ENCODE measurements around the gene SPECC1.
"Not testable (repeated sequence)": the region's sequence is repeated elsewhere in the genome, so short reads cannot be mapped to it uniquely, and the experiment has no call there.

SPECC1 gene

GRCh38 chr17:20236578-20237227 lies 227.5 kb downstream of the SPECC1 start:
- DNase-seq (ENCODE audit: low read depth, low spot score) = no peak

GRCh38 chr17:20239776-20240175 lies 230.6 kb downstream of the SPECC1 start:
- DNase-seq (ENCODE audit: low read depth, low spot score) = not testable (repeated sequence)

GRCh38 chr17:20241855-20242254 lies 232.7 kb downstream of the SPECC1 start:
- DNase-seq (ENCODE audit: low read depth, low spot score) = no peak

- no peak for DNase-seq (ENCODE audit: low read depth, low spot score)
These were observed 233.1 kb downstream of the SPECC1 start for GRCh38 chr17:20242271-20242670.

GRCh38 chr17:20243524-20243923 lies 234.4 kb downstream of the SPECC1 start:
- DNase-seq (ENCODE audit: low read depth, low spot score) = no peak

- no peak for DNase-seq (ENCODE audit: low read depth, low spot score)
These were observed 235.5 kb downstream of the SPECC1 start for GRCh38 chr17:20244671-20245070.

GRCh38 chr17:20246692-20247091 lies 237.5 kb downstream of the SPECC1 start:
- no peak for DNase-seq (ENCODE audit: low read depth, low spot score)

- no peak for DNase-seq (ENCODE audit: low read depth, low spot score)
These were observed 244.2 kb downstream of the SPECC1 start for GRCh38 chr17:20253323-20253722.

GRCh38 chr17:20254541-20254940 lies 245.4 kb downstream of the SPECC1 start:
- DNase-seq (ENCODE audit: low read depth, low spot score) = no peak

GRCh38 chr17:20256144-20256543 lies 247.0 kb downstream of the SPECC1 start:
- no peak for DNase-seq (ENCODE audit: low read depth, low spot score)

- no peak for DNase-seq (ENCODE audit: low read depth, low spot score)
These were observed 247.8 kb downstream of the SPECC1 start for GRCh38 chr17:20257008-20257407.

GRCh38 chr17:20257798-20258197 lies 248.6 kb downstream of the SPECC1 start:
- no peak for DNase-seq (ENCODE audit: low read depth, low spot score)

- no peak for DNase-seq (ENCODE audit: low read depth, low spot score)
These were observed 250.5 kb downstream of the SPECC1 start for GRCh38 chr17:20259668-20260067.

GRCh38 chr17:20260268-20260667 lies 251.1 kb downstream of the SPECC1 start:
- DNase-seq (ENCODE audit: low read depth, low spot score) = no peak

- DNase-seq (ENCODE audit: low read depth, low spot score) = no peak
These were observed 253.3 kb downstream of the SPECC1 start for GRCh38 chr17:20262226-20263114.

GRCh38 chr17:20263115-20263433 lies 253.9 kb downstream of the SPECC1 start:
- not testable (repeated sequence) for DNase-seq (ENCODE audit: low read depth, low spot score)

GRCh38 chr17:20263595-20263994 lies 254.4 kb downstream of the SPECC1 start:
- DNase-seq (ENCODE audit: low read depth, low spot score) = no peak

GRCh38 chr17:20264996-20265395 lies 255.8 kb downstream of the SPECC1 start:
- DNase-seq (ENCODE audit: low read depth, low spot score) = no peak

GRCh38 chr17:20266806-20267458 lies 257.8 kb downstream of the SPECC1 start:
- DNase-seq (ENCODE audit: low read depth, low spot score) = no peak

GRCh38 chr17:20267459-20267842 lies 258.3 kb downstream of the SPECC1 start:
- DNase-seq (ENCODE audit: low read depth, low spot score) = no peak

GRCh38 chr17:20270369-20270768 lies 261.2 kb downstream of the SPECC1 start:
- no peak for DNase-seq (ENCODE audit: low read depth, low spot score)

GRCh38 chr17:20271011-20271610 lies 262.0 kb downstream of the SPECC1 start:
- DNase-seq (ENCODE audit: low read depth, low spot score) = no peak
